DMS153 (cell line): ENCODE measurements around the gene F8.

Experiments
- DNase-seq: peaks from one replicate; lab custom pipeline; 2025; lab: John Stamatoyannopoulos, UW

Gene F8

DNA sequence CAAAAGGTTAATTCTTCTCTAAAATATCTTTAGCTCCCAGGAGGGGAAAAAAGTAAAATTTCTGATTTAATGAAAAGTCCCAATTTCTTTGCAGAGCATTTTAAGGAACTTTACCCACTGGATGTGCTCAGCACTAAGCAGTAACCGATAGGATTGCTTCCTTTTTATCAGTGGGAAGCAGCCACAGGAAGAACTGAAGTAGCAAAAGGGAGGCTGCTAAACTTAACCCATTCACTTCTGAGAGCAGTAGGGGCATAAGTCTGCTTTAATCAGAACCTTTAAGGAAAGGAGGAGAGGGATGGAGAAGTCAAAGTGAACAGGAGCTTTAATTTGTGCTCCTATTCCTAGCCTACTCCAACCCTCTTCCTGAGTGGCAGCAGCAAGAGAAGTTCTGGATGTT is at the start of gene F8:
Gene F8, minus strand, starts transcription at position 139 of the 400 bp plus-strand sequence. CDS start 171 bp downstream, outside the sequence.
- no peak for DNase-seq

DNA sequence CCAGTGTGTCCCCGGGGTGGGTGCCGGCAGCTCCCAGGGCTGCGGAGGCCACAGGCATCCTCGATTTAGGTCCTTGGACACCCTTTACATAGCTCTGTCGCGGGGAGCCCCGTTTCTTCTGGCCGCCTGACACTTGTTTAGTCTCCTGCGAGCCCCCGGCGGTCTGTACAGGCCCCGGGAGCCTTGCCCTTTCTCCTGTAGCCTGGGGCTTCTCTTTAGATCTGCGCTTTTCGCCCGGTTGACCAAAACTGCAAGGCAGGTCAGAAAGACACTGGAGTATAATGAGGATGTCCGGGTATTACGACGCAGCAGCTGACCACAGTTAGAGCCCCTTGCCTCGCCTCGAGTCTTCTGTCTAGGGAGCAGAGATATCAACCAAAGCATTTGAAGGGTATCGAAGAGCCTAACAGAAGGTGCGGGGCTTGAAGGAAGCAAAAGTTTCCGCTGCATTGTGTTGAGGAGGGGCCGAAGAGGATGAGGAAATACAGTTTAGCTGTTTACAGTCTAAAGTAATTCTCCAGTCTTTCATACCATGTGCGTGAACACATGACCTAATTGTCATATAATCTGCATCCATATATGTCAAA is 49.3 kb upstream of the F8 start:
- DNase-seq, result no peak

DNA sequence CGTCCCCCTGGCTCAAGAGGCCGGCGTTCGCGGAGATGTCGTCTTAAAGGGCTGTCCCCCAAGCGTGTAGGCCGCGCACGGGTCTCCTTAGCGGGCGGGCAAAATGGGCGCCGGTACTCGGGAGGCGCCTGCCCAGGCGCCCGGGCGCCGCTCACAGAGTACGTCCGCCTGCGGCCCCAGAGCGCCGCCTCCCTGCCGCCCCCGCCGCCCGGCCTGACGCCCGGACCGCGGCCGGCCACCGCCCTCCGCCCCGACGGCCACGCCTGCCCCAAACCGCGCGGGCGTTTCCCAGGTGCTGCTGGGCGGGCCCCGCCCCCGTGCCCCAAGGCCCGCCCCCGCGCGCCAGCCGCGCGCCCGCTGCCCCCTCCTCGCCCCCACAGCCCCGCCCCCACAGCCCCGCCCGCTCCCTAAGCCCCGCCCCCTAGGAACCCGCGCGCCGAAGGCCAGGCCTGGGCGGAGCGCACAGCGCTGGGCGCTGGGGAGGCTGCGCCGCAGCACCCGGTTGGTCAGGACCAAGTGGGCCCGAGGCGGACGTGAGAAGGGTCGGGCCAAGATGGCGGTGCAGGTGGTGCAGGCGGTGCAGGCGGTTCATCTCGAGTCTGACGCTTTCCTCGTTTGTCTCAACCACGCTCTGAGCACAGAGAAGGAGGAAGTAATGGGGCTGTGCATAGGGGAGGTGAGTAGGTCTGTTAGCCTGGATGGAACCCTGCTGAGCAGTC is 48.6 kb upstream of the F8 start, which contains the start of the genes BRCC3, CMC4 and MTCP1:
Gene BRCC3, plus strand, starts transcription at position 534 of the 719 bp plus-strand sequence. Its CDS starts 20 bp downstream, at position 554.
Gene CMC4, minus strand, starts transcription at position 162 of the 719 bp plus-strand sequence. CDS start 7,113 bp downstream, outside the sequence.
Gene MTCP1, minus strand, starts transcription at position 162 of the 719 bp plus-strand sequence. CDS start 5,126 bp downstream, outside the sequence.
- DNase-seq, result peak; percentile 81

- DNase-seq, result no peak
These were observed 48.1 kb upstream of the F8 start for GRCh38 chrX:155070663-155070974.

- DNase-seq, result no peak
These were observed 47.5 kb upstream of the F8 start for GRCh38 chrX:155070038-155070437.

DNA sequence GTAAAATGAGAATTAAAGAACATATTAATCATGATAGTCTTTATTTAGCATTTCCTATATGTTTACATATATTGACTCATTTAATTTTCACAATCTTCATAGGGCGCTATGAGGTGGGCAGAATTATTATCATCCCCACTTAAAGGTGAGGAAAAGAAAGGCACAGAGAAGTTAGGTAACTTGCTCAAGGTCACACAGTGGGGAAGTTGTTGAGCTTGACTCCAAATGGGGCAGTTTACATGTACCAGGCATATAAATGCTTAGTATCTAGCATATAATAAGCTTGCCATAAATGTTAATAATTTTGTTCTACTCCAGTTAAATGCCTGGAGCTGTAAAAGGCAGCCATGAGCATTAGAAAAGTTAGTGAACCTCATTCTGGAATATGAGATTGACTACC is 46.9 kb upstream of the F8 start:
- DNase-seq, result no peak

DNA sequence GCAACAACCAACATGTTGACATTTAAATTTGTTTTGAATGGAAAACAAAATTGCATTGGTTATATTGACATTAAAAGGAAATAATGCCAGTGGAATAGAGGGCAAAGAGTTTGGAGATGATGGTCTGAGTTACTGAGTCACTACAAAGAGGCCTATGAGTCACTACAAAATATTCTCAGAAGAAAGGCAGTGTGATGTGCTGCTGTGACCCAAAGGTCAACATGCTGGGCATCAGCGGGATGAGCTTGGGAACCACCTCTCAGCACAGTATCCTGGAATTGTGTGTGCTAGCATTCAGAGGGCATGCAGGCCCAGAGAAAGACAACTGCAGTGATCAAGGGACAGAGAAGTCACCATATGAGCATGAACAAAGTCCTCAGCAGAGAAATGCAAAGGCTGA is 45.6 kb upstream of the F8 start:
- no peak for DNase-seq

DNA sequence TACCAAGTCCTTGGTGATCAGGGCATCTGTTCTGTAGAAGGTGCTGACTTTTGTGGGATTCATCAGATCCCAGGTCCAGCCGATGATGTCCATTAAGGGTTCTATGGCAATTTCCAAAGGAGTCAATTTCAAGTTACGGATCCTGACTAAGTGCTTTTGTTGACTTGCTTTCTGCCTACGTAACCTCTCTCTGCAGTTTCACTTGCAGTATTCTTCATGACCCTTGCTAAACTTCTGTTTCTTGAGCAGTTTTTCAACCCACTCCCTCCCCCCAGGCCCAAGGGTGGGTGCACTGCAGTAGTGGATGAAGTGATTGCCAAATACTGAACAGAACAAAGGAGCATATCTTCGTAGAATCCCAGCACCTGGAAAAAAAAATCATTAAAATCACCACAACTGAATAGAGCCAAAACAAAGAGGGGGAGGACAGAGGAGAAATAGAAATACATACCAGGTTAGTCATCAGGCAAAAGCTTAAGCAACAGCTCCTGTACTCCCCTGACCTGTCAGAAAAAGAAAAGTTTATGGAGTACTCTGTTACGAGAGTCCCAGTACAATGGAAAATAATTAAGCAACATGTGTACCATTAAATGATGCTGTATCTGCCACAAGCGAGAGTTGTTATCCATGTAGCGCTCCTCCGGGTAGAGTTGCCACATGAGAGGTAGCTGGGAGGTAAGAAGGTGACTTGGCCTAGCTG is 42.7 kb upstream of the F8 start:
- DNase-seq, result no peak

- DNase-seq, result no peak
These were observed 39.2 kb upstream of the F8 start for GRCh38 chrX:155061760-155062159.

GRCh38 chrX:155056877-155057792 is 34.6 kb upstream of the F8 start:
- peak; percentile 65 for DNase-seq

DNA sequence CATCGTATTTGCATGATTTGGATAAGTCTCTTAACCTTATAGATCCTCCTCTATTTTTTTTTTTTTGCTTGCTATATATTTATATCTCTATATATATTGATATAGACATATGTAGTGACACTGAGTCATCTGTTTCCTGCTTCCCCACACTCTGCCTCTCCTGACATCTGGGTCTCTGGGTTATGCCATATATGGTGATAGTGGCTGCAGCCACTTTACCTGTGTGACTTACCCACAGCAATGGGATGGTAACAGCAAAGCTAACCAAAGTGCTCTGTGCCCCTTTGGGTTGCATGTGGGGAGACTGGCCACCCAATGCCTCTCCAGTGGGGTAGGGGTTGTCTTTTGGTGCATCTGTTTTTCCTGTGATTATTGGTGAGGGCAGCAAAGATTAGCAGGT is 33.9 kb upstream of the F8 start:
- DNase-seq, result no peak

DNA sequence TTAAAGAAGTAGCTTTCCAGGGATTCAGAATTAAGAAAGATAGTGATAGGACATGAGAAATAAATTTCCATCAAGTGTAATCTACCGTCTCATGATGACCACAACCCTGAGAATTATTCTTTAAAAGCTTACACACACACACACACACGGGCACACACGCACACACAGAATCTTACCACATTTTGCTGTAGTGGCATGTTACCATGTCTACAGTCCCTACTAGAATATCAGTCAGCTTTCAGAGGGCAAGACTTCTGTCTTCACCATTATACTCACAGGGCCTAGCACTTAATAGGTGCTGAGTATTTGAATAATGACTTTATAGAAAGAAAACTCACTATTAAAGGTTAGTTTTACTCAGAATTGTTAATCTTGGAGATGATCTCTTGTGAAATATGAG is 33.0 kb upstream of the F8 start:
- DNase-seq, result no peak

DNA sequence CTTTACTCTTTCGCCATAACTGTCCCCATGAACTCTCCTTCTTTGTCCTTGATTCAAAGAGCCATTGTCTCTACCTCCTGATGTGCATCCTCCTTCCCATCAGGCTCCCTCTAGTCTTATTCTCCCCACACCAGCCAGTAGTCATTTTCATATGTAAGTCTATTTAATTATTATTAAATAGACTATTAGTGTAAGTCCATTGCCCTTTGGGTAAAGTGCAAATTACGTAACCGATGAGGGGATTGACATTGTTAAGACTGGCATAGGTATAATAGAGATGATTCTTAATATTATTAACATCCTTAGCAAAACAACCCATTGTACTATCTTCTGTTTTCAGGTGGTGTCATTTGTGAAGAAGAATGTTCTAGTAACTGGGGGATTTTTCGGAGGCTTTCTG is 31.7 kb upstream of the F8 start:
- DNase-seq, result no peak

DNA sequence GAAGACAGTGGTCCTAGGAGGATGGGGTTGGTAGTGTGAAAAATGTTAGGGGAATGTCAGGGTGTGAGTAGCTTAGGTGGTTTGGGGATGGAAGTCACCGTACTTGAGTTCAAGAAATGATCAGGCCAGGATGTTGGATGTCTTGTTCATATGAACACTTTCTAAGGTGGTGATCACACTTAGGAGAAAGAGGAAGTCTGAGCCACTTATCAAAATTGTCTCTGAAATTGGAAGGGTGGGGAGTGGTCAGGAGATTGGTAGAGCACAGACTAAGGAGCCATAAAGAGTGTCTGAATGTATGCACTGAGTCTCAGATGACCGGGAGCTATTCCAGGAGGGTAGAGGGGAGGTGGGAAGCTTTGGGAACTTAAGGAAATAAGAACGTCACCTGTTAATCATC is 31.1 kb upstream of the F8 start:
- no peak for DNase-seq

DNA sequence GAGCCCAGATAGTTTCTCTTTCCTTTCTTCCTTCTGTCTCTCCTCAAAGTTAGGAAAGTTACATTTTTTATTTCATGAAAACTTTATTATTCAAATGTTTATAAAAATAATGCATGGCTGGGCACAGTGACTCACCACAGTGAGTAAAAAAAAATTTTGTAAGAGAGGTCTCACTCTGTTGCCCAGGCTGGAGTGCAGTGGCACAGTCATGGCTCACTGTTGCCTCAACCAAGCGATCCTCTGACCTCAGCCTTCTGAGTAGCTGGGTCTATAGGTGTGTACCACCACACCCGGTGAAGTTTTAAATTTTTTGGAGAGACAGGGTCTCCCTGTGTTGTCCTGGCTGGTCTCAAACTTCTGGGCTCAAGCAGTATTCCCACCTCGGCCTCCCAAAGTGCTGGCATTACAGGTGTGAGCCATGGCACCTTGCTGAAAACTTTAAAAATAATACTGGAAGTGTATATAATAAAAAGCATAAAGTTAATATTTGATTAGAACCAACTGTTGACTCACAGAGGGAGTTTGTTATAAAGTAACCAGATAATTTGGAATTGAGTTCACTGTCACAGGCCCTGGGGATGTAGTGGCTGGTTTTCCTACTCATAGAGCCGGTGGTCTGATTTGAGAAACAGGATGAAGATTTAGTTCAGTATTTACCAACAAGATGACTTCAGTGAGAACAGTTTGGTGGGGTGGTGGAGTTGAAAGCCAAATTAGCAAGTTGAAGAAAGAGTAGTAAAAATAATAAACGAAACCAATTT is 30.4 kb upstream of the F8 start:
- DNase-seq, result no peak

GRCh38 chrX:155048977-155049619 is 26.6 kb upstream of the F8 start:
- DNase-seq, result peak; percentile 1

- DNase-seq, result no peak
These were observed 24.4 kb upstream of the F8 start for GRCh38 chrX:155046811-155047528.

- DNase-seq, result no peak
These were observed 23.7 kb upstream of the F8 start for GRCh38 chrX:155046129-155046810.

- no peak for DNase-seq
These were observed 13.2 kb upstream of the F8 start for GRCh38 chrX:155035688-155036087.
